Erythroblast (primary cell): ENCODE results near the gene NAA20.

Experiments used
- GATA1 ChIP-seq: IDR thresholded peaks from 2 replicates; pipeline ENCODE4 v1.6.1; 2011; ENCODE audit warnings: low read depth, mild to moderate bottlenecking, control low read depth, low read length, moderate library complexity
- POLR2A ChIP-seq: IDR thresholded peaks from 2 replicates; pipeline ENCODE4 v1.6.1; 2011; ENCODE audit warnings: mild to moderate bottlenecking, low read length

GRCh38 chr20:20052074-20052970 is 35.2 kb downstream of the NAA20 start, which contains the start of the genes CFAP61 and CRNKL1:
- TF ChIP-seq POLR2A (peak; percentile 72), GATA1 (no peak)
